ENCODE results near the gene PHIP. TPM values are rescaled to one million over a fixed set of nuclear protein-coding genes. Genes with fewer than 3 reads are reported as not detected.

The PHIP gene
- total and polyA plus RNA-seq, 9 of the 15 experiments (the other 6 are each of a cell fraction or from before 2014, with no cell fraction given), result 8.1 to 36.3 (median 16.5) TPM

- TF ChIP-seq MAZ (CRISPR knock-in tag; conservative IDR thresholded peaks at IDR 0.05 in 1 of 2, IDR thresholded peaks at IDR 0.05 in 1 of 2) (peak; percentile 81 to 98), SRSF1 (IDR thresholded peaks at IDR 0.05; ENCODE audit: low read depth, low read length) (no peak), ZC3H4 (CRISPR knock-in tag; IDR thresholded peaks at IDR 0.05; ENCODE audit: borderline replicate concordance) (no peak), ZNF3 (CRISPR knock-in tag; IDR thresholded peaks at IDR 0.05) (no peak), YY1 (IDR thresholded peaks at IDR 0.05; ENCODE audit: borderline replicate concordance in 1 of 3, control insufficient read depth in 1 of 3, extremely low read depth in 1 of 3, insufficient read depth in 3 of 3, insufficient read length in 1 of 3, insufficient replicate concordance in 2 of 3, low read depth in 1 of 3, low read length in 2 of 3) (peak in 2 of 3 experiments; percentile 68 to 85), STAT6 (CRISPR knock-in tag; IDR thresholded peaks at IDR 0.05) (no peak), FOXM1 (IDR thresholded peaks at IDR 0.05; ENCODE audit: low read depth) (no peak), FOXM1 (CRISPR knock-in tag; IDR thresholded peaks at IDR 0.05; ENCODE audit: low read depth) (no peak), ZNF232 (CRISPR knock-in tag; IDR thresholded peaks at IDR 0.05) (0 out of 2 replicates have a peak, but pooled peaks have one; percentile 35), NCOA2 (IDR thresholded peaks at IDR 0.05; ENCODE audit: partially characterized antibody in 2 of 2) (no peak), STAT5A (IDR thresholded peaks at IDR 0.05; ENCODE audit: borderline replicate concordance, low read length) (no peak; the same call in 1 of the 2 replicates), SRSF7 (optimal IDR thresholded peaks at IDR 0.05; ENCODE audit: low read depth, low read length) (no peak), FOXA3 (CRISPR knock-in tag; conservative IDR thresholded peaks at IDR 0.05 in 1 of 2, IDR thresholded peaks at IDR 0.05 in 1 of 2) (no peak), CGGBP1 (CRISPR knock-in tag; IDR thresholded peaks at IDR 0.05) (peak; percentile 53; the same call in 1 of the 2 replicates), POLR2A (conservative IDR thresholded peaks at IDR 0.05) (peak; percentile 90), SMAD2 (IDR thresholded peaks at IDR 0.05; ENCODE audit: low read depth, low read length) (no peak), ZSCAN29 (IDR thresholded peaks at IDR 0.05) (no peak; the same call in 1 of the 2 replicates), E2F4 (CRISPR knock-in tag; IDR thresholded peaks at IDR 0.05; ENCODE audit: low read depth) (no peak)
- TF ChIP-seq, protein P1, sequence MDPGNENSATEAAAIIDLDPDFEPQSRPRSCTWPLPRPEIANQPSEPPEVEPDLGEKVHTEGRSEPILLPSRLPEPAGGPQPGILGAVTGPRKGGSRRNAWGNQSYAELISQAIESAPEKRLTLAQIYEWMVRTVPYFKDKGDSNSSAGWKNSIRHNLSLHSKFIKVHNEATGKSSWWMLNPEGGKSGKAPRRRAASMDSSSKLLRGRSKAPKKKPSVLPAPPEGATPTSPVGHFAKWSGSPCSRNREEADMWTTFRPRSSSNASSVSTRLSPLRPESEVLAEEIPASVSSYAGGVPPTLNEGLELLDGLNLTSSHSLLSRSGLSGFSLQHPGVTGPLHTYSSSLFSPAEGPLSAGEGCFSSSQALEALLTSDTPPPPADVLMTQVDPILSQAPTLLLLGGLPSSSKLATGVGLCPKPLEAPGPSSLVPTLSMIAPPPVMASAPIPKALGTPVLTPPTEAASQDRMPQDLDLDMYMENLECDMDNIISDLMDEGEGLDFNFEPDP (CRISPR knock-in tag; IDR thresholded peaks at IDR 0.05), result no peak
- TF ChIP-seq, protein P2, sequence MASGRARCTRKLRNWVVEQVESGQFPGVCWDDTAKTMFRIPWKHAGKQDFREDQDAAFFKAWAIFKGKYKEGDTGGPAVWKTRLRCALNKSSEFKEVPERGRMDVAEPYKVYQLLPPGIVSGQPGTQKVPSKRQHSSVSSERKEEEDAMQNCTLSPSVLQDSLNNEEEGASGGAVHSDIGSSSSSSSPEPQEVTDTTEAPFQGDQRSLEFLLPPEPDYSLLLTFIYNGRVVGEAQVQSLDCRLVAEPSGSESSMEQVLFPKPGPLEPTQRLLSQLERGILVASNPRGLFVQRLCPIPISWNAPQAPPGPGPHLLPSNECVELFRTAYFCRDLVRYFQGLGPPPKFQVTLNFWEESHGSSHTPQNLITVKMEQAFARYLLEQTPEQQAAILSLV (tag; IDR thresholded peaks at IDR 0.05), result no peak
These were observed at the start of gene PHIP (continued) for GRCh38 chr6:79078075-79078969.

Measured in K562 (cell line).